ENCODE data around the gene KLHL22. TPM values are rescaled to one million over a fixed set of nuclear protein-coding genes. Genes with fewer than 3 reads are reported as not detected.
A peak's percentile ranks its signal among the peaks of the same experiment; 100 is the strongest.
"Not testable (repeated sequence)": the region's sequence is repeated elsewhere in the genome, so short reads cannot be mapped to it uniquely, and the experiment has no call there.

Gene KLHL22
- total RNA-seq, 1 donor from 2014 or later: 18.0 TPM

DNA sequence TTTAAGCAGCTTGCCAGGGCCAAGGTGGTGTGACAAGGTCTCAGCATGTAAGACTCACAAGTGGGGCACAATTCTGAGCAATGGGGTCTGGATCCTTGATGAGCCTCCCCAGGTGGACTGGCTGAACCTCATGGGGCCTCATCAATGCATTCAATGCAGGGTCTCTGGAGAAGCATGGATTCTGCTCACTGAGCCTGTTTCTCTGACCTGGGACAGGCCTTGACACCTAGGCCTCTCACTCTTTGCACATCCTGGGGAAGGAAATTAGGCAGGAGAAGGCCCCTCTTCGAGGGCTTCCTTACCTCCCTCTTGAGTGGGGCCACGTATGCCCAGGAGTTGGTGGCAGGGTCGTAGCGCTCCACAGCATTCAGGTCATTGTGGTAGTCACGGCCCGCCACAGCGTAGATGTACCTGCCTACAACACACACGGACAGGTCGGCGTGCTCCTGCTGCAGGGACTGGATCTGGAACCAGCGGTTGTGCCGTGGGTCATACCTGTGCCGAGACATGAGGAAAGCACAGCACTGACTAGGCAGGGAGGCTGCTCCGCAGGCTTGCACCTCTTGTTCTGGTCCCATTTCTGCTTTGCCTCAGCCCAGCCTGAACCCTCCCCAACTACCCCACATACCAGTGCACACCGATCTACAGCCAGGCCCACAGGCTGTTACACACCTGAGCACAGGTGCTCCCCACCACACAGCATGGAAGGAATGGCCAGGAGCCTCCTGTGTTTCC lies 37.9 kb downstream of the KLHL22 start:
- TF ChIP-seq, protein P1, sequence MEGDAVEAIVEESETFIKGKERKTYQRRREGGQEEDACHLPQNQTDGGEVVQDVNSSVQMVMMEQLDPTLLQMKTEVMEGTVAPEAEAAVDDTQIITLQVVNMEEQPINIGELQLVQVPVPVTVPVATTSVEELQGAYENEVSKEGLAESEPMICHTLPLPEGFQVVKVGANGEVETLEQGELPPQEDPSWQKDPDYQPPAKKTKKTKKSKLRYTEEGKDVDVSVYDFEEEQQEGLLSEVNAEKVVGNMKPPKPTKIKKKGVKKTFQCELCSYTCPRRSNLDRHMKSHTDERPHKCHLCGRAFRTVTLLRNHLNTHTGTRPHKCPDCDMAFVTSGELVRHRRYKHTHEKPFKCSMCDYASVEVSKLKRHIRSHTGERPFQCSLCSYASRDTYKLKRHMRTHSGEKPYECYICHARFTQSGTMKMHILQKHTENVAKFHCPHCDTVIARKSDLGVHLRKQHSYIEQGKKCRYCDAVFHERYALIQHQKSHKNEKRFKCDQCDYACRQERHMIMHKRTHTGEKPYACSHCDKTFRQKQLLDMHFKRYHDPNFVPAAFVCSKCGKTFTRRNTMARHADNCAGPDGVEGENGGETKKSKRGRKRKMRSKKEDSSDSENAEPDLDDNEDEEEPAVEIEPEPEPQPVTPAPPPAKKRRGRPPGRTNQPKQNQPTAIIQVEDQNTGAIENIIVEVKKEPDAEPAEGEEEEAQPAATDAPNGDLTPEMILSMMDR (conservative IDR thresholded peaks at IDR 0.05; ENCODE audit: low read depth, low read length): no peak
- no peak overlapping the region for H3K4me3 ChIP-seq (ENCODE audit: low read depth, low read length)
- no peak for DNase-seq (ENCODE audit: low read depth)

DNA sequence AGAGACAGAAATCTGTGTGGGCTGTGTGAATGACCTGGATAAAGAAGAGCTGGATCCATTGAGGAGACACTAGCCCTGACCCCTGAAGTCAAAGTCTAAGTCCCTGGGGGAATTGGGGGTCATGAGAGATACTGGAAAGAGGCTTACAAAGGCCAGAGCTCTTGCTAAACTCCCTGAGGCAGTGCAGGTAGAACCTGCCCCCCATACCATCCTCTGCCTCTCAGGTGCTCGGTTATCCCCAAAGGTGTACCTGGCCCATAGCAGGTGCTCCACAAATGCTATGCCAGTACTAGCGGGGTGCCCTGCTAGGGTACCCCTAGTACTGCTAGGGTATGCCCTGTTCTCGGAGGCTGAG lies 38.9 kb downstream of the KLHL22 start:
- TF ChIP-seq, protein P1 (conservative IDR thresholded peaks at IDR 0.05; ENCODE audit: low read depth, low read length): no peak
- no peak overlapping the region for H3K4me3 ChIP-seq (ENCODE audit: low read depth, low read length)
- no peak for DNase-seq (ENCODE audit: low read depth)

DNA sequence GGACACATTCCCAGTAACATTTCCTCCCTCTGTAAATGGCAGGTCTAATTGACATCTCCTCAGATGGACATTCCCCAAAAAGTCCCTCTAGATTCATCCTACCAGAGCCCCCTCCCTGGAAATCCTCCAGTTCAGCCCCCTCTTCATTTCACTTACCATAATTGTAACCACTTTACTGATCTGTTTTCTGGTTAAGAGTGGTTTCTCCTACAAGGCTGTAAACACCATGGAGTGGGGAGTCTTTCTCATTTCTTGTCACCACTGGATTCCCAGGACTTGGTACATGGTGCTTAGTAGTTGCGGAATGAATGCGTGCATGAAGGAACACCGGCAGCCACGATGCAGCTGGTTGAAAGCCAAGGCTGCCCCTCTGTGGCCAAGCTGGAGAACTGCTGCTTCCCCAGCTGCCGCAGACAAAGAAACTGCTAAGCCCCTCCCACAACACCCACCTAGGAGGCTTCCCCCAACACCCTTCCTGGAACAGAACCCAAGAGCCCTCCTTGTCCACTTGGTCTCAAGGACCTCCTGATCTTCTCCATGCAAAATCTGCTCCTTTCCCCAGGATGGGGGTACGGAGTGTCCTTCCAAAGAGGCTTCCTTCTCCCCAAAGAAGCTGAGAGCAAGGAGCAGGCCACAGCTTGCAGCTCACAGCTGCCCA lies 39.4 kb downstream of the KLHL22 start:
- TF ChIP-seq, protein P1 (conservative IDR thresholded peaks at IDR 0.05; ENCODE audit: low read depth, low read length): peak; percentile 92
- DNase-seq (ENCODE audit: low read depth): peak; percentile 27
- no peak overlapping the region for H3K4me3 ChIP-seq (ENCODE audit: low read depth, low read length)

DNA sequence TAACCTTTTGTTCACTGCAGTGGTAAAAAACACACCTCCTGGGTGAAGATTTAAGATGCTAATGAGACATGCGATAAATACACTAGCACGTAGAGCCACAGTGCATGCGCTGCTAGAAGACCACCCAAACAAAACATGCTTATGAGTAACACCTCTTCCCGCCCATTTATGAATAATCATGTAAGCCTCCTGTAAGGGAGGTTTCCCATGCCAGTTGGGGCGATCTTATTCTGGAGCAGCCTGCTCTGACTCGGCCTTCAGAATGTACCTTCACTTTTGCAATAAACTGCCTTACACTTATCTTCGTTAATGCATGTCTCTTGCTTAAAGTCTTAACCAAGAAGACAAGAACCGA lies 39.9 kb downstream of the KLHL22 start:
- no peak for DNase-seq (ENCODE audit: low read depth)
- H3K4me3 ChIP-seq (ENCODE audit: low read depth, low read length): no peak overlapping the region
- TF ChIP-seq, protein P1 (conservative IDR thresholded peaks at IDR 0.05; ENCODE audit: low read depth, low read length): no peak

DNA sequence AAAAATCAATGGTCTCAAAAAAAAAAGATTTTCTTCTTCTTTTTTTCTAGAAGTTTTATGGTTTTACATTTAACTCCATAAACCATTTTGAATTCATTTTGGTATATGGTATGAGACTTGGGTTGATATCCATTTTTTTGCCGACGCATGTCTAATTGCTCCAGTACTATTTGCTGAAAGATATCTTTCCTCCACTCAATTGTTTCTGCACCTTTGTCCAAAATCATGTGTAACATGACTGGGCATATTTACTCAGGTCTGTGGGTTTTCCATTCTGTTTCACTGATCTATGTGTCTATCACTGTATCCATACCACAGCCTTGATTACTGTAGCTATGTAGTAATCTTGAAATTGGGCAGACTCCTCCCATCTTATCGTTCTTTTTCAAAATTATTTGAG lies 42.4 kb downstream of the KLHL22 start:
- no peak for DNase-seq (ENCODE audit: low read depth)
- TF ChIP-seq, protein P1 (conservative IDR thresholded peaks at IDR 0.05; ENCODE audit: low read depth, low read length): no peak
- H3K4me3 ChIP-seq (ENCODE audit: low read depth, low read length): no peak overlapping the region

DNA sequence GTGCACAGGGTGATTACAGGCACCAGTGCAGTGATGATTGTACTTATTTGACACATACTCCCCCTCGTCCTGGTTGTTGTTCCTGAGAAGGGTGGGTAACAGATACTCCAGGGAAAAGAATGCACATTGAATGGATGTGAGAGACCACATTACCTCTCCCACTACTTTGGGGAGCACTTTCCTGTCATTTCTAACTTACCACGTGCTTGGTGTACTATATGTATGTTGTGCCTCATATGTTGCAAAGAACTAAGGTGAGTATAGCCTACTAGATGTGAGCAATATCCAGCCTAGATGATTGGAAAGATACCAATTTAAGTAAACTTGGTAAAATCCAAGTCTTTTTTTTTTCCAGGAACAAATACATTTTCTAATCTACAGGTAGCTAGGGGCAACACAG lies 43.7 kb downstream of the KLHL22 start:
- no peak overlapping the region for H3K4me3 ChIP-seq (ENCODE audit: low read depth, low read length)
- TF ChIP-seq, protein P1 (conservative IDR thresholded peaks at IDR 0.05; ENCODE audit: low read depth, low read length): no peak
- DNase-seq (ENCODE audit: low read depth): no peak

DNA sequence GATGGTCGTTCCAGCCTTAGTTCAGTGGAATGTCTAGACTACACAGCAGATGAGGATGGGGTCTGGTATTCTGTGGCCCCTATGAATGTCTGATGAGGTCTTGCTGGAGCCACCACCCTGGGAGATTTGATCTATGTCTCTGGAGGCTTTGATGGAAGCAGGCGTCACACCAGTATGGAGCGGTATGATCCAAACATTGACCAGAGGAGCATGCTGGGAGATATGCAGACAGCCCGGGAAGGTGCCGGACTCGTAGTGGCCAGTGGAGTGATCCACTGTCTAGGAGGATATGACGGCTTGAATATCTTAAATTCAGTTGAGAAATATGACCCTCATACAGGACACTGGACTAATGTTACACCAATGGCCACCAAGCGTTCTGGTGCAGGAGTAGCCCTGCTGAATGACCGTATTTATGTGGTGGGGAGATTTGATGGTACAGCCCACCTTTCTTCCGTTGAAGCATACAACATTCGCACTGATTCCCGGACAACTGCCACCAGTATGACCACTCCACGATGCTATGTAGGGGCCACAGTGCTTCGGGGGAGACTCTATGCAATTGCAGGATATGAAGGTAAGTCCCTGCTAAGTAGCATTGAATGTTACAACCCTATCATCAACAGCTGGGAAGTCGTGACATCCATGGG lies 44.3 kb downstream of the KLHL22 start:
- DNase-seq (ENCODE audit: low read depth); H3K4me3 ChIP-seq (ENCODE audit: low read depth, low read length): not testable (repeated sequence)

All from epithelial cell of proximal tubule (primary cell).